IMR-90 (cell line): ENCODE data around the gene HOXB2. TPM values are rescaled to one million over a fixed set of nuclear protein-coding genes. Genes with fewer than 3 reads are reported as not detected.

Source experiments
- ATAC-seq: fragments of 200-7000 bp; cut with Tn5 transposase; 2 replicates; pipeline ENCODE4 v1.9.1; 2020; ENCODE audit warnings: low read depth, mild to moderate bottlenecking, moderate library complexity
- BruUV-seq: library from RNA; stranded (reverse); fragments of 400-500 nt; replicated peaks from 2 replicates; lab custom pipeline; 2021; lab: Mats Ljungman, UMichigan
- CTCF ChIA-PET: fragments of 300-600 bp; formaldehyde crosslinking; extraction: SDS; loops from one replicate; lab custom pipeline; 2021; ENCODE audit warnings: antibody characterized with exemption; lab: Yijun Ruan, JAX
- POLR2A ChIA-PET: fragments of 300-600 bp; sonication (Branson Sonifier 250); formaldehyde crosslinking; loops from one replicate; lab custom pipeline; 2022; ENCODE audit warnings: antibody characterized with exemption; ENCODE audit not compliant: unreplicated experiment; lab: Charles Lee
- DNase-seq: peaks from one replicate; pipeline ENCODE4 v3.0.0; 2013
- H2AFZ ChIP-seq: replicated peaks from 2 replicates; pipeline ENCODE3; 2013; ENCODE audit warnings: low read length, mild to moderate bottlenecking; ENCODE audit not compliant: poor library complexity
- H2AK5ac ChIP-seq: 2 replicates; pipeline ENCODE4 v1.6.1; 2013; ENCODE audit warnings: low read depth, low read length, inconsistent platforms
- H2AK9ac ChIP-seq: replicated peaks from 2 replicates; pipeline ENCODE3; 2013; ENCODE audit warnings: mild to moderate bottlenecking, low read depth, low read length, moderate library complexity; ENCODE audit not compliant: poor library complexity
- H2BK120ac ChIP-seq: 2 replicates; pipeline ENCODE4 v1.6.1; 2013; ENCODE audit warnings: low read depth, low read length, inconsistent platforms
- H2BK15ac ChIP-seq: 3 replicates; pipeline ENCODE4 v1.6.1; 2013; ENCODE audit warnings: low read depth, low read length, inconsistent platforms
- H2BK20ac ChIP-seq: 2 replicates; pipeline ENCODE4 v1.6.1; 2013; ENCODE audit warnings: low read depth, mild to moderate bottlenecking, inconsistent platforms, low read length, moderate library complexity
- H2BK5ac ChIP-seq: 2 replicates; pipeline ENCODE4 v1.6.1; 2013; ENCODE audit warnings: mild to moderate bottlenecking, low read depth, low read length, inconsistent platforms; ENCODE audit not compliant: poor library complexity, severe bottlenecking
- H3K14ac ChIP-seq: replicated peaks from 2 replicates; pipeline ENCODE4 v1.6.1; 2013; ENCODE audit warnings: low read depth, low read length, inconsistent platforms
- H3K18ac ChIP-seq: 2 replicates; pipeline ENCODE4 v1.6.1; 2013; ENCODE audit warnings: low read depth, low read length, control low read depth
- H3K23ac ChIP-seq: 2 replicates; pipeline ENCODE4 v1.6.1; 2013; ENCODE audit warnings: low read depth, low read length, inconsistent platforms
- H3K27ac ChIP-seq: 2 replicates; pipeline ENCODE4 v1.5.1; 2013; ENCODE audit warnings: mild to moderate bottlenecking, control low read depth, low read length; ENCODE audit not compliant: insufficient read depth
- H3K27me3 ChIP-seq: 2 replicates; pipeline ENCODE4 v1.6.1; 2013; ENCODE audit warnings: low read length; ENCODE audit not compliant: control insufficient read depth, insufficient read depth
- H3K36me3 ChIP-seq: 2 replicates; pipeline ENCODE4 v1.6.1; 2013; ENCODE audit warnings: low read length, mixed read lengths; ENCODE audit not compliant: control insufficient read depth, insufficient read depth
- H3K4ac ChIP-seq: 2 replicates; pipeline ENCODE4 v1.6.1; 2013; ENCODE audit warnings: low read depth, low read length, inconsistent platforms
- H3K4me1 ChIP-seq: 2 replicates; pipeline ENCODE4 v1.6.1; 2013; ENCODE audit warnings: low read length, mixed read lengths; ENCODE audit not compliant: control insufficient read depth, insufficient read depth
- H3K4me2 ChIP-seq: 2 replicates; pipeline ENCODE4 v1.6.1; 2013; ENCODE audit warnings: low read depth, mild to moderate bottlenecking, control low read depth, low read length, moderate library complexity
- H3K4me3 ChIP-seq: 2 replicates; pipeline ENCODE4 v1.5.1; 2013; ENCODE audit warnings: low read depth, mild to moderate bottlenecking, control low read depth, low read length, moderate library complexity; ENCODE audit not compliant: insufficient read depth
- H3K56ac ChIP-seq: 2 replicates; pipeline ENCODE4 v1.6.1; 2013; ENCODE audit warnings: low read length, inconsistent platforms; ENCODE audit not compliant: insufficient read depth; ENCODE audit errors: extremely low read depth
- H3K79me1 ChIP-seq, 2 experiments: 2 replicates each; pipeline ENCODE4 v1.6.1; 2013; ENCODE audit warnings: low read length in 2 of 2, inconsistent platforms in 1 of 2, low read depth in 1 of 2
- H3K9ac ChIP-seq: 2 replicates; pipeline ENCODE4 v1.6.1; 2013; ENCODE audit warnings: low read depth, low read length, control low read depth
- H3K9me1 ChIP-seq: 2 replicates; pipeline ENCODE4 v1.6.1; 2013; ENCODE audit warnings: low read length, inconsistent platforms; ENCODE audit not compliant: insufficient read depth
- H3K9me3 ChIP-seq: 2 replicates; pipeline ENCODE4 v1.6.1; 2013; ENCODE audit warnings: low read length; ENCODE audit not compliant: control insufficient read depth, insufficient read depth
- H4K20me1 ChIP-seq: 2 replicates; pipeline ENCODE4 v1.6.1; 2013; ENCODE audit warnings: low read length, inconsistent platforms; ENCODE audit not compliant: insufficient read depth
- H4K5ac ChIP-seq: 2 replicates; pipeline ENCODE4 v1.6.1; 2013; ENCODE audit warnings: mild to moderate bottlenecking, low read depth, low read length, control low read depth
- H4K8ac ChIP-seq, 2 experiments: 2 replicates each; pipeline ENCODE4 v1.6.1; 2013; ENCODE audit warnings: low read depth in 2 of 2, low read length in 2 of 2, control low read depth in 1 of 2, inconsistent platforms in 1 of 2
- H4K91ac ChIP-seq: 2 replicates; pipeline ENCODE4 v1.6.1; 2013; ENCODE audit warnings: low read depth, low read length, inconsistent platforms; ENCODE audit not compliant: insufficient read depth
- BHLHE40 ChIP-seq: fragments of 150-350 bp; IDR thresholded peaks from 2 replicates; pipeline ENCODE4 v1.6.1; 2016; ENCODE audit warnings: mild to moderate bottlenecking, low read depth, low read length
- CHD1 ChIP-seq: IDR thresholded peaks from 2 replicates; pipeline ENCODE4 v1.6.1; 2012; ENCODE audit warnings: low read depth, low read length, improper control_type of control experiment
- CTCF ChIP-seq: conservative IDR thresholded peaks from 2 replicates; pipeline ENCODE4 v1.5.1; 2012; ENCODE audit warnings: mild to moderate bottlenecking, low read depth, low read length, improper control_type of control experiment
- MAFK ChIP-seq: IDR thresholded peaks from 2 replicates; pipeline ENCODE4 v1.6.1; 2012; ENCODE audit warnings: low read depth, low read length, improper control_type of control experiment
- MAZ ChIP-seq: IDR thresholded peaks from 2 replicates; pipeline ENCODE4 v1.6.1; 2012; ENCODE audit warnings: low read depth, mild to moderate bottlenecking, low read length, improper control_type of control experiment, moderate library complexity, borderline replicate concordance
- MXI1 ChIP-seq: IDR thresholded peaks from 2 replicates; pipeline ENCODE4 v1.6.1; 2012; ENCODE audit warnings: low read depth, mild to moderate bottlenecking, low read length, moderate library complexity, borderline replicate concordance
- NFE2L2 ChIP-seq: fragments of 150-350 bp; IDR thresholded peaks from 2 replicates; pipeline ENCODE4 v1.6.1; 2016; ENCODE audit warnings: low read depth, mild to moderate bottlenecking, low read length
- POLR2A ChIP-seq: IDR thresholded peaks from 2 replicates; pipeline ENCODE4 v1.6.1; 2012; ENCODE audit warnings: mild to moderate bottlenecking, low read depth, low read length
- RCOR1 ChIP-seq: IDR thresholded peaks from 2 replicates; pipeline ENCODE4 v1.6.1; 2012; ENCODE audit warnings: mild to moderate bottlenecking, low read length, improper control_type of control experiment; ENCODE audit not compliant: insufficient replicate concordance
- RFX5 ChIP-seq: IDR thresholded peaks from 2 replicates; pipeline ENCODE4 v1.8.0; 2012; ENCODE audit warnings: low read depth, mild to moderate bottlenecking, low read length, moderate library complexity
- WGBS, 2 experiments: methylation state at CpG; one replicate each; pipeline versions ENCODE4 v1.1.5 to v1.1.7; 2013; ENCODE audit warnings: missing lambda C conversion rate in 2 of 2; ENCODE audit not compliant: insufficient read length in 1 of 2; ENCODE audit errors: extremely low coverage in 2 of 2; 5-methylcytosine and 5-hydroxymethylcytosine counted together
- dilution Hi-C: fragments of 300-500 bp; cut with HindIII; formaldehyde crosslinking; loops from one replicate; pipeline ENCODE4 v1.14.3; 2018; ENCODE audit warnings: low sequenced_read_pairs; ENCODE audit not compliant: unreplicated experiment
- in situ Hi-C: fragments of 300-500 bp; cut with MboI; formaldehyde crosslinking; loops from 3 replicates; pipeline ENCODE4 v1.14.3; 2019; ENCODE audit warnings: low sequenced_read_pairs, inconsistent platforms, mixed read lengths
- intact Hi-C: fragments of 100-400 bp; cut with micrococcal nuclease; formaldehyde crosslinking; loops from 2 replicates; pipeline ENCODE4 v1.10.0; 2022
- polyA plus RNA-seq, 3 experiments: library from polyadenylated mRNA; depleted of rRNA; stranded (reverse); fragments of >200 nt; gene quantifications; 2 replicates each; pipeline ENCODE4 v1.2.3, GENCODE V29; 2012; ENCODE audit warnings: low replicate concordance in 1 of 3
- total RNA-seq: library from RNA; depleted of rRNA; stranded (reverse); fragments of >200 nt; gene quantifications from 2 replicates; pipeline ENCODE4 v1.2.3, GENCODE V29; 2012
- TF ChIP-seq, protein P1 (sequence below): fragments of 150-350 bp; IDR thresholded peaks from 2 replicates; pipeline ENCODE4 v1.6.1; 2016; ENCODE audit warnings: low read depth, mild to moderate bottlenecking, low read length, moderate library complexity, borderline replicate concordance

Gene HOXB2
- total and polyA plus RNA-seq, 2 of the 4 experiments (the other 2 are of a cell fraction) = 2.7 to 29.9 TPM

DNA sequence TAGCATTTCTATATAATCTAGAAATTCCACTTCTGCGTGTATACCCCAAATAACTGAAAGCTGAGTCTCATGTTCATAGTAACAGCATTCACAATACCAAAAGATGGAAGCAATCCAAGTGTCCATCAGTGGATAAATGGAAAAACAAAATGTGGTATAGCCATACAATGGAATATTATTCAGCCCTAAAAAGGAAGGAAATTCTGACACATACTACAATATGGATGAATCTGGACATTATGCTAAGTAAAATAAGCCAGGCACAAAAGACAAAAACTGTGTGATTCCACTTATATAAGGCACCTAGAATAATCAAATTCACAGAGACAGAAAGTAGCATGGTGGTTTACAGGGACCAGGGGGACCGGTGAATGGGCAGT lies 34.5 kb downstream of the HOXB2 start:
- Histone ChIP-seq H2BK120ac (no peak overlapping the region), H2BK5ac (no peak overlapping the region), H3K36me3 (no peaks in the 10 kb centered on the region), H2AK9ac (no peak overlapping the region), H3K27ac (no peak overlapping the region), H3K4me3 (no peak overlapping the region), H3K4me1 (peaks cover 4% of the 10 kb centered on the region; the same call in 1 of the 2 replicates), H2AFZ (no peak overlapping the region), H3K56ac (no peak overlapping the region), H3K14ac (no peak overlapping the region), H4K91ac (no peak overlapping the region), H3K9me3 (no peaks in the 10 kb centered on the region), H3K4me2 (no peak overlapping the region), H2BK20ac (no peak overlapping the region), H3K9ac (no peak overlapping the region), H3K4ac (no peak overlapping the region), H3K79me1 (no peaks in the 10 kb centered on the region), H4K20me1 (no peaks in the 10 kb centered on the region), H4K5ac (no peak overlapping the region), H3K9me1 (0 out of 2 replicates have a peak, but pooled peaks cover 3% of the 10 kb centered on the region), H3K27me3 (peaks cover 16% of the 10 kb centered on the region), H3K23ac (no peak overlapping the region), H3K18ac (no peak overlapping the region), H2AK5ac (no peak overlapping the region), H4K8ac (no peak overlapping the region), H2BK15ac (no peak overlapping the region)
- no peak for DNase-seq
- no peak for TF ChIP-seq POLR2A
- no peak for TF ChIP-seq CHD1
- TF ChIP-seq CTCF = no peak
- TF ChIP-seq RCOR1 = no peak
- no peak for TF ChIP-seq MAZ
- TF ChIP-seq, protein P1, sequence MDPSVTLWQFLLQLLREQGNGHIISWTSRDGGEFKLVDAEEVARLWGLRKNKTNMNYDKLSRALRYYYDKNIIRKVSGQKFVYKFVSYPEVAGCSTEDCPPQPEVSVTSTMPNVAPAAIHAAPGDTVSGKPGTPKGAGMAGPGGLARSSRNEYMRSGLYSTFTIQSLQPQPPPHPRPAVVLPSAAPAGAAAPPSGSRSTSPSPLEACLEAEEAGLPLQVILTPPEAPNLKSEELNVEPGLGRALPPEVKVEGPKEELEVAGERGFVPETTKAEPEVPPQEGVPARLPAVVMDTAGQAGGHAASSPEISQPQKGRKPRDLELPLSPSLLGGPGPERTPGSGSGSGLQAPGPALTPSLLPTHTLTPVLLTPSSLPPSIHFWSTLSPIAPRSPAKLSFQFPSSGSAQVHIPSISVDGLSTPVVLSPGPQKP = no peak
- no peak for TF ChIP-seq RFX5
- TF ChIP-seq MXI1 = no peak
- TF ChIP-seq MAFK = no peak
- TF ChIP-seq BHLHE40 = no peak
- no peak for TF ChIP-seq NFE2L2
- WGBS, 2 experiments = no CpG with 5 or more reads among the region's 2 CpGs
- dilution Hi-C loops (no loop called here), in situ Hi-C loops (no loop called here), intact Hi-C loops (no loop called here)
- no peak for ATAC-seq
- CTCF ChIA-PET = interaction anchor here (0.6 kb wide), 1 partner anchor 9 kb away, joined by 3 read pairs; no protein-coding TSS in a partner anchor
- POLR2A ChIA-PET = no interaction called here
- no TSS peak for BruUV-seq
